NCI-H1930 (cell line): ENCODE measurements around the gene CLEC11A.

ENCODE experiments used
- DNase-seq, 2 experiments: peaks; one replicate each; lab custom pipeline; 2025; lab: John Stamatoyannopoulos, UW

Gene CLEC11A

DNA sequence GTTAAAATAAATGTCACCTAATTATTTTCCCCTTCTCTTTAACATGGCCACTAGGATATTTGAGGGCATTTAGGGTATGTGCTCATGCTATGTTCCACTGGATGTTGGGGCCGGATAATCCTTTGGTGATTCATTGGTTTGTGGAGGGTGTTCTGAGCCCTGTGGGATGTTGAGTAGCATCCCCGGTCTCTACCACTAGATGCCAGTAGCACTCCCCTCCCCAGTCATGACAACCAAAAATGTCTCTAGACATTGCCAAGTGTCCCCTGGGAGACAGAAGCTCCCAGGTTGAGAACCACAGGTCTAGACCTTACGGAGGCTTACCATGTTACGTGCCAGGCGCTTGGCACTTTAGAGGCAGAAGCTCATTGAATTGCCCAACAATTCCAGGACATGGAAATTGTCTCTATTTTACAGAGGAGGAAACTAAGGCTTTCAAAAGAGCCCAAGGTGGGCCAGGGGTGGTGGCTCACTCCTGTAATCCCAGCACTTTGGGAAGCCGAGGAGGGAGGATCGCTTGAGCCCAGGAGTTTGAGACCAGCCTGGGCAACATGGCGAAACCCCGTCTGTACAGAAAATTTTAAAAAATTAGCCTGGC, 17.6 kb upstream of the CLEC11A start:
- DNase-seq, result peak; percentile 36 to 58

DNA sequence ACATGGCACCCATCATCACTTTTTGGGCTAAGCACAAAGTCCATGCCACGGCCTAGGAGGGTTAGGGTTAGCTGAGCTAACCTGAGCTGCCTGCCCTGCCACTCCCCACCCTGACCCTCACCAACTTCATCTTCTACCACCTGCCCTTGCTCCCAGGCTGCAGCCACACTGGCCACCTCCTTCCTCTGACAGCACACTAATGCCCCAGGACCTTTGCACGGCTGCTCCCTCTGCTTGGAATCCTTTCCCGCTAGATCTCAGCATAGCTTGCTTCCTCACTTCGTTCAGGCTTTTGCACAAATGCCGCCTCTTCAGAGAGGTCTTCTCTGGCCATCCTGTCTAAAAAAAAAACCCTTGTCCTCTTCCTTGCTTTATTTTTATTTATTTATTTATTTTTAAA, 16.8 kb upstream of the CLEC11A start:
- no peak for DNase-seq

DNA sequence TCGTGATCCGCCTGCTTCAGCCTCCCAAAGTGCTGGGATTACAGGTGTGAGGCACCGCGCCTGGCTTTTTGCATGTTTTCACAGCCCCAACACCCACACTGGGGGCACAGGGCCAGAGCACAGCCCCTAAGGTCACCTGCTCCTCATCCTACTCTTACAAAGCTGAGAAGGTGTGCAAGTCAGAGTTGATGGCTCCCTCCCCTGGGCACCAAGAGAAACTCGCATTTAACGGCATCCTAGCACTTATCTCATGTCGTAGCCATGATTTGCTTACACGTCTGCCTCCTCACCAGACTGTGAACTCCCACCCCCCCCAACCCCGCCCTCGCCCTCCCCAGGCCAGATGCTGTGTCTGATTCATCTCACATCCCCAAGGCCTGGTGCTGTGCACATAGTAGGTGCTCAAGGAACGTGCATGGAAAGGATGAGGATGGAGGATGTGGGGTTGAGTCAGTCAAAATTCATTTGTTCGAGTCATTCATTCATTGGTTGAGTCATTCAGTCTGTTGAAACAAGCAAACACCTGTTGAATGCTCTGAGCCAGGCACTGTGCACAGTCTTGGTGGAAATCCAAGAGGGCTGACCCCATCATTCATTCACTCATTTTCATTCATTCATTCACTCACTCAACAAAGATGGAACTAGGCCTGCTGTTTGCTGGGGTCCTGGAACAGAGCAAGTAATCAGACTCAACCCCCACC, 14.8 kb upstream of the CLEC11A start:
- DNase-seq, result no peak

DNA sequence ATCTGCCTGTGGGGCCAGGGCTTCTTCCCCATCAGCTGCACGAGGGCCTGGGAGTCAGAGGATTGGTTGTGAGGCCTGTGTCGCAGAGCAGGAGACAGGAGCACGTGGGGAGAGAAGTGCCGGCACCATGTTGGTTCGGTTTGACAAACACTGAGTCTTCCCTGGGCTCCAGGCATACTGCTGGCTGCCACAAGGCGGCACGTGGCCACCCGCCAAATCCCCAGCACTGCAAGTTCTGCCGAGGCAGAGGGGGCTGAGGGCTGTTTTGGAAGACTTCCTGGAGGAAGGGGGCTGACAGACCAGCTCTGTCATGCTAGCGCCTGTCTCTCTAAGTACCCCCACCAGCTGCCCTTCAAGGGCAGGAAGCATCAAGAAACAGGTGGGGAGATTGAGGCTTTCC, 13.1 kb upstream of the CLEC11A start:
- DNase-seq, result no peak

DNA sequence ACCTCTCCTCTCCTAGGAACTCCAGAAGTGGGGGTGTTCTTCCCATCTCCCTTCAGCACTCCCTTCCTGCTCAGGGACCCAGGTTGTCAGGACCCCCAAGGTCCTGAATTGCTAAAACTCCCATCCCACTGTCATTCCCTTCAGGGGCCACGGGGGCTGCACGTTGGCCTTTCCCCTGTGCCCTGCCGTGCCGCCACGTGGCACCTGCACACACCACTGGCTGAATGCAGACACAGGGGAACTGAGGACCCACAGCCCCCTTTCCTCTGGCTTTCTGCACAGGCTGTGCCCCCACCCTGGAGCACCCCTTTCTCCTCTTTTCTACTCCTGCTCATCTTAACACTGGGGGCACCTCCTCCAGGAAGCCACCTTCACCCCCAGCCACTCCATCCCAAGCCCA, 12.6 kb upstream of the CLEC11A start:
- no peak for DNase-seq

DNA sequence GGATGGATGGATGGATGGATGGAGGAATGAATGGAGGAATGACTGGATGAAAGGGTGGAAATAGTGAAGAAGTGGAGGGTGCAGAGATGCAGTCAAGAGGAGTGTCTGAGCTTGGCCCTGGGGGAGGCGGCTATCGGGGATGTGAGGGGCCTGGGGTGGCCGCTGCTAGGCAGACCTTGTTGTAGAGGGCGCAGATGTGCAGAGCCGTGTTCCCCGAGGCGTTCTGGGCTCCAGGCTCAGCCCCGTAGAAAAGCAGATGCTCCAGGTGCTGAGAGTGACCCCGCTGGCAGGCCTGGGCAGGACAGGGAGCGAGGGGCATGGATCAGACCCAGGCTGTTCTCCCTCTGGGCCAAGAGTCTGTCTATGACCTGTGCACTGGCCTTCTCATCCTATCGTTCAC, 12.0 kb upstream of the CLEC11A start:
- no peak for DNase-seq

DNA sequence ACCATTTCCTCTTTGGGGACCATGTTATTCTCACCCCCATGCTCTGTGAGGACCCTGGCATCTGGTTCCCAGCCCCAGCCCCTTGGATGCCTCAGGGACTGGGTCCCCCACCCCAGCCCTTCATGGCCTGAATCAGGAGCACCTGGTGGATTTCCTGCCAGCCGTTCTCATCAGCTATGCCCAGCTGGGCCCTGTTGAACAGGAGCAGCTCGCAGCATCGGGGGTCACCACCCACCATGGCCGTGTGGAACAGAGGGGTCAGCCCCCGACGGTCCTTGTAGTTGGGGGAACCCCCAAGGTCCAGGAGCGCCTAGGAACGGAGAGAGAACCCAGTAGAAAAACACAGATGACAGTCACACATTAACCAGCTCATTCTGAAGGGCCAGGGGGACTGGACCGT, 11.4 kb upstream of the CLEC11A start:
- no peak for DNase-seq

DNA sequence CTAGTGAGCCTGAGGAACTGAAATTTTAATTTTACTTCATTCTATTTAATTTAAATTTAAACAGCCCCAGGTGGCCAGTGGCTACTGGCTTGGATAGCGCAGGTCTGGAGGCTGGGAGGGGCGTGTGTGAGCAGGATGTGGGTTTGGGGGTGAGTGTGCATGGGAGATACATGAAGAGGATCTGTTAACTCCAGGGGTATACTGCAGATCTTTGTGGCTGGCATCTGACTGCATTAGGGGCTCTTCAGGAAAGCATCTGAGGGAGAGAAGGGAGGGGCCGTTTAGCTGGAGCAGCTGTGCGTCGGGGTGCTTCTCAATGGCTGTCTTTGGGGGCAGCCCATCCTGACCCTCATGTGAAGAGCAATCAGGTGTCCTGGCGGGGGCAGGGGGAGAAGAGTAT, 10.3 kb upstream of the CLEC11A start:
- DNase-seq, result no peak

DNA sequence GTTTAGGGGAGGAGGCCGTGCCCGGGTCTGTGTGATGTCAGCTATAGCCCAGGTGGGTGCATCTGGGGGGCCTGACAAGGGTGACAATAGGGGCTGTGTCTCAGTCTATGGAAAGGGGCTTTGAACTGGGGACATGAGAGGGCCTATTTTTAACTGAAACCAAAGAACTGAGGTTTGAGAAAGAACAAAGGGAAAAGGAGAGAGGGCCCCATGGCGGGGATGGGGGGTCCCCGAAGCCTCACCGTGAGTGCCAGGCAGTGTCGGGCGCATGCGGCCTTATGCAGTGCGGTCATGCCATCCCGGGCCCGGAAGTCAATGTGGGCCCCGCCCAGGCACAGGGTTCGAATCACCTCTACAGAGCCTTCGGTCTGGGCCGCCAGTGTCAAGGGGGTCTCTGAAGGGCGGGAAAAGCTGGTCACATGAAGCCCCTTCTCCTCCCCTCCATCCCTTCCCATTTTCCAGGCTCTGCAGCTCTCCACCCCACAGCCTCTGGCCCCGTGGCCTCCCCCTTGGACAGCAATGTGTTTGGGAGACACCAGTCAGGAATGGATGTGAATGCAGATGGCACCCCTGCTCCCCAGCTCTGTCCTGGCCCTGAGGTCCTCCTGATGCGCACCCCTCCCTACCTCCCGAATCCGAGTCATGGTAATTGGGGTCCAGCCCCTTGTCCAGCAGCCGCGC, 9.5 kb upstream of the CLEC11A start:
- DNase-seq, result no peak

DNA sequence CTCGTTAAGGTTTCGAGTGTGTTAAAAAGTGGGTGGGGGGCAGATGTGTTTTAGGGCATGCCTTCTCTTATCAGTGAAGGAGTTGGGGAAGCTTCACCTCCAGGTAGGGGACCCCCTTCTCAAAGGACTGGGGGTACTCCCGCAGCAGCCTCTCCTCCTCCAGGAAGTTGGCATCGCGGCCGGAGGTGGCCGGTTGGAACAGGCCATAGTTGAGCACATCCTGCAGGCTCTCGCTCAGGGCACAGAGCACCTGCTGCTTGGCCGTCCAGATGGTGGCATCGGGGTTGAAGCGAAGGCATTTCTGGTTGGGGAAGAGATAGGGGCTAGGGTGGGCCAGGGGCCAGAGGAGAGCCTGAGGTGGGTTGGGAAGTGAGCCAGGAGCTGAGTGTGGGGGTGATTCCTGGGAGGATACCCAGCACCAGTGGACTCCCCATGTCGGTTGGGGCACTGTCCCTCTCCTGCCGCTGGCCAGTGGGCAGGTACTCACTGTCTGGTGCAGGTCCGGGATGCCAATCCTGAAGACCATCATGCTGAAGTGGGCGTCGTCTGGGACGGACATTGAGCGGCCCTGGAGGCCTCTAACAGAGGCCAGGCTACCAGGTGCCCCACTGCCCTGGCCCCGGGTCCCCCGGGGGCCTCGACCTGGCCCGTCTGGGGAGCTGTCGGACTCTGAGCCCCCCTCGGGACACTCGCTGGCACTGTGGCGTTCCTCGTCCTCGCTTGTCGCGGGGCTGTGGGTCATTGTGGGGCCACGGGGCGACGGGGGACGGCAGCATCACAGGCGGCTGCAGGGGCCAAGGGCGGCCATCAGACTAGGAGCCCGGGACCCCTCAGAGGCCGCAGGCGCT, 6.8 kb upstream of the CLEC11A start:
- no peak for DNase-seq

DNA sequence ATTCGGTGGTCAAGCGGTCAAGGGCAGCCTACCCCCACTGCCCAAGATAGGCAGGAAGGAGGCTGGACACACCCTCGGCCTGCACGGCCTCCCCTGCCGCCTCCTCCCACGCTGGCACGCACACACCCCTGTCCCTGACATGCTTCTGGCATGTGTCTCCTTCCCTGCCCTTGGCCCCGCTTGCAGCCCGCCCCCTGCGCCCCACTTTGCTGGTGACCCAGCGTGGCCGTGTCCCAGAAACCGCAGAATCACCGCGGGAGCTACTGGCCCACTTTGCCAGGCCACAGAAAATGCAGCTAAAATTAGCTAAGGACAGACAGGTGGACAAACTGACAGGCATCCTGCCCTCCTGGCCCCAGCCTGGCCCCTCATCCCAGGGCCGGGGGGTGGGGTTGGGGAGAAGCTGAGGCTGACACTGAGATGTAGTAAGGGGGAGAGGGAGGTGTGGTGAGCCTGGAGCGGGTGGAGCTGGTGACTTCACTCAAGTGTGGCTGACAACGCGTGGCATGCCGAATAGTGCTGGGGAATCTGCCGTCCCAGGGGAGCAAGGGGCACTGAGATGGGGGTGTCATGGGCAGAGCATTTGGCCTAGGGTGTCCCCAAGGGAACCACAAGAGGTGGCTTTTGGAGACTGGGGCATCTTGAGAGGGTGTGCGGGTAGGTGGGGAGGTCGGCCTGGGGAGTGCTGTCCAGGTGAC, 6.0 kb upstream of the CLEC11A start:
- DNase-seq, result no peak

DNA sequence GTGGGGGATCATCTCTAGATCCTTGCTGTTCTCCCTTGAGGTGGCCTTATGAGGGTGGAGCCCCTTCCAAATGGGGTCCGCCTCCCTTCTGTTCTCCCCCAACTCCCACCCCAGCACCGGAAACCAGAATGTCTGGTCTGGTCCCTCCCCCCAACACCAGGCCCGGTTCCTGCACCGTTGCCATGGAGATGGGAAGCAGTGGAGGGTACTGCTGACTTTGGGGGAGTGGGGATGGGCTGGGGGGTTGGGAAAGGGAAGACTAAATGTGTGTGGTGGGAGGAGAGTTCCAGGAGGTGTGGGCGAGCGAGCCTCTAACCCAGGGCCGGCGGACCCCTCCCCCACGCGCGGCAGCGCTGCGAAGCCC, 5.3 kb upstream of the CLEC11A start:
- no peak for DNase-seq

DNA sequence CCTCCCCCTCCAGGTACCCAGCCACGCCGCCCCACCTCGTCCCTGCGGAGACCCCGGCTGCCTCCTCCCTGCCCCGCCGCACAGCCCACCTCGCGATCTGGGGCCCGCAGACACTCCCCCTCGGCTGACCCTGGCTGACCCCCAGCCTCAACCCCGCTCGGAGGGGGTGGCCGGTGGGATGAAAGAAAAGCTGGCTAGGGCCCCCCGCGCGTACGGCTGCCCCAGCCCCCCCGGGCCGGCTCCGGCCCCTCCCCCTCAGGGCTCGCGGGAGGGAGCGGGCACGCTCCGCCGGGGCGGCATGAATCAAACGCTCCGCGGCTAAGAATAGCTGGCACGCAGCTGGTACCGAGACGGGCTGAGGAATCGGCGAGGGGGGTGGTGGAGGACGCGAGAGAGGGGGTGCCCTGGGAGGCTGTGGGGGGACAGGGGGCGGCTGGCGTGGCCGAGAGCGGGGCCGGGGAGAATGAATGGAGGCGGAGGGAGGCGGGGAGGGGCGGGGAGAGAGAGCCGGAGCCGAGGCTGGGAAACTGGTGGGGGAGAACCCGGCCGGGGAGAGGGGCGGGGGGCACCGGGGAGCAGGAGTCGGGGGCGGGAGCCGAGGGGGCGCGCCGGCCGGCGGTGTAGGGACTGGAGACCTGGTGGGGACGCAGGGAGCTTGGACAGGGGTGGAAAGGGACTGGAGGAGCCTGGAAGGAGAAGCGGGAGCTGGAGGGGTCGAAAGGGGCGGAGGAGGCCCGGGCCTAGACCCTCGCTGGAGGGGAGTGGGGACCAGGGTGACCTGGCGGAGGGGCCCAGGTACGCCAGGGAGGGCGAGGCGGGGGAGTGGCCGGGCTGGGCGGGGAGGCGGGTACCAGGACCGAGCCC, 4.7 kb upstream of the CLEC11A start:
- DNase-seq, result no peak

DNA sequence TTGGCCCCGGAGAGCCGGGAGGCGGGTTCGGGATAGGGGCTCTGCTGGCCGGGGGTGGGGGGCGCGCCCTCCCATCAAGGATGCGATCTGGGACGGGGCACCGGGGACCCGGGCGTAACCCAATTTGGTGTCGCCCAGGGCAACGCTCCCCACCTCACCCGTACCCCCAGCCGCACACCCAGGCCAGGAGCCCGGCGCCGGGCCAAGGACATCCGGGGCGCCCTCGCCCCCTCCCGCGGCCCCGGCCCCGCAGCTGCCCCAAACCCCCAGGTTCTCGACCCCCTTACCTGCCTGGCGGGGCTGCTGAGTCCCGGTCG, 4.1 kb upstream of the CLEC11A start:
- no peak for DNase-seq

DNA sequence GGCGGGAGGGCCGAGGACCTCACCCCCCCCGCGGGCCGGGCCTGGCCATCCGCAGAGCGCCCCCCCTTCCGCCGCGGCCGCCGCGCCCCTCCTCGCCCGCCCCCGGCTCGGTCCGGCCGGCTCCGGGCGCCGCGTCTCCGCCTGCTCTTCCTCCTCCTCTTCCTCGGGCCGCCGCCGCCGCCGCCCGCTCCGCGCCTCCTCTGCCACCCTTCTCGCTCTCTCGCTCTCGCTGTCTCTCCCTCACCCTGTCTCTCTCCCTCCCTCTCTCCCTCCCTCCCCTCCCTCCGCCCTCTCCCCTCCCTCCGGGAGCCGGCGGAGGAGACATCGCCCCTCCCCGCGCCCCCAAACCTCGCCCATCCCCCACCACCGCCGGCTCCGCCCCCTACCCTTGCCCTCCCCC, 3.6 kb upstream of the CLEC11A start, which contains the start of gene SHANK1:
TSS of gene SHANK1 (minus strand) at position 237 of the 400 bp plus-strand sequence. CDS start 2,883 bp downstream, outside the sequence.
- DNase-seq, result no peak

DNA sequence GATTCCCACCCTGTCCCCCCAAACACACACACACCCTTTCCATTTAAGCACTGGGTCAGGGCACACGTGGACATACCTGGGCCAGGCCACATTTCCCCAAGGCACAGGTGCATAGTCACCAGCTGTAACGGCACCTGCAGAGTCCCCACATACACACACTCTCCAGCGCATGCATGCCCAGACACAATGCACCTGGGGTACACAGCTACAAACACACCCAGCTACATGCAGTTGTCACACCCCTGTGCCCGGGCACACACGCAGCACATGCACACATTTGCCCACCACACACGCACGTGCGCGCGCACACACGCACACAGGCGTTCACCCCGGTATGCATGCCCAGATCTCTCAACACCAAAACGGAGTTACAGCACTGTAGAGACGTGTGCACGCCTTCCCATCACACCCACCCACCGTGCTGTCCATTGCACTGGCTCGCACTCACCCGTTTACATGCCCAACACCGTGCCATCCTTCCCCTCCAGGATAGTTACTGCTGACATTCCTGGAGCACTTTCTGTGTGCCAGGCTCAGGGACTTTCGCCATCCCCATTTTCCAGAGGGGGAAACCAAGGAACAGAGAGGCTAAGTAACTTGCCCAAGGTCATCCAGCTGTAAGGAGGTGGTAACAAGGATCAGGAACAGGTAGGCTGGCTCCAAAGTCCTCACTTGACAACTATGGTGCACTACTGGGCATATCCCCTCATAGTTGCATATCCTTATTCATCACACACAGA, 2.8 kb upstream of the CLEC11A start:
- no peak for DNase-seq

DNA sequence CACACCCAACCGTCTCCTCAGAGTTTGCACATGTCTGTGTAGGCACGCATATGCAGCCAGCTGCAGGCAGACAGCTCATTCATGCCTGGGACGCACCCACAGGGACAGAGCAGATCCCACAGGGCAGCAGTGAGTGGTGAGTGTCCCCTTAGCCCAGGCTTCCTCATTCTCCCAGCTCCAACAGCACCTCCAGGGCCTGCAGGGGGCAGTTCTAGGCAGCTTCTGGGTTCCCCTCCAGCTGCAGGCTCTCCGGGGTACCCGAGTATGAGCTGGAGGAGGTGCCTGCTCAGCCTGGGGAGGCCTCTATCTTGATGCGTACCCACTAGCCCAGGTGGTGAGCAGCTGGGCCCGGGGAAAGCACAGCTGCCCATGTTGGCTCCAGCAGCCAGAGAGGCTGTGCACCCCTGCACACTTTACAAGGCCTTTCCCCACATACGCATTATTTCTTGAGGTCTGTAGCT, 2.2 kb upstream of the CLEC11A start:
- DNase-seq, result peak in 1 of 2 experiments; percentile 35

DNA sequence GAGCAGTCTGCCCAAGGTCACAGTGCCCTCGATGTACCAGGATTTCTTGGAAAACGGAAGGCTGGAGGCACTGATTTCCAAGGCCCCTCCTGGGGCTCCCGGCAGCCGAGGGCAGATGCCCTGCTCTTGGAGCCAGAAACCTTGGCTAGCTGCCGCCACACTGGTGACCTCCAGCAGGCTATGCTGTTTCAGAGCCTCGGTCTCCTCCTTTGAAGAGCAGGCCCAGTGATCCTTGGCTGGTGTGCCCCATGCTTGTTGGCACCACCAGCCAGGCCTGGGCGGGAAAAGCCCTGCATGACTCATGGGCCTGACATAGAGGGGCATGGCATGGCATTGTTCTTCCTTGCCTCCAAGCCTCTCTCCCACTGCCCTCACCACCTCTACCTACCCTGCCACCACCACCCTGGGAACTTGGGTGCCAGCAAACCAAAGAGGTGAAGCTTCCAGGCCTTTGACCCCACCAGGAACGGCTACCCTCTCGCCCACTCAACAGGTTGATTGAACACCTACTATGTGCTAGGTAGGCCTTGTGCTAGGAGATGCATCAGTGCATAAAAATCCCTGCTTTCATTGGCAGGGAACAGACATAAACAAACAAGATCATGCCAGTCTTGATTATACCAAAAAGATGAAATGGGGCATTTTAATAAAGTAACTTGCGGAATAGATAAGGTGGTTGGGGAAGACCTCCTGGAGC, 1.6 kb upstream of the CLEC11A start:
- no peak for DNase-seq

DNA sequence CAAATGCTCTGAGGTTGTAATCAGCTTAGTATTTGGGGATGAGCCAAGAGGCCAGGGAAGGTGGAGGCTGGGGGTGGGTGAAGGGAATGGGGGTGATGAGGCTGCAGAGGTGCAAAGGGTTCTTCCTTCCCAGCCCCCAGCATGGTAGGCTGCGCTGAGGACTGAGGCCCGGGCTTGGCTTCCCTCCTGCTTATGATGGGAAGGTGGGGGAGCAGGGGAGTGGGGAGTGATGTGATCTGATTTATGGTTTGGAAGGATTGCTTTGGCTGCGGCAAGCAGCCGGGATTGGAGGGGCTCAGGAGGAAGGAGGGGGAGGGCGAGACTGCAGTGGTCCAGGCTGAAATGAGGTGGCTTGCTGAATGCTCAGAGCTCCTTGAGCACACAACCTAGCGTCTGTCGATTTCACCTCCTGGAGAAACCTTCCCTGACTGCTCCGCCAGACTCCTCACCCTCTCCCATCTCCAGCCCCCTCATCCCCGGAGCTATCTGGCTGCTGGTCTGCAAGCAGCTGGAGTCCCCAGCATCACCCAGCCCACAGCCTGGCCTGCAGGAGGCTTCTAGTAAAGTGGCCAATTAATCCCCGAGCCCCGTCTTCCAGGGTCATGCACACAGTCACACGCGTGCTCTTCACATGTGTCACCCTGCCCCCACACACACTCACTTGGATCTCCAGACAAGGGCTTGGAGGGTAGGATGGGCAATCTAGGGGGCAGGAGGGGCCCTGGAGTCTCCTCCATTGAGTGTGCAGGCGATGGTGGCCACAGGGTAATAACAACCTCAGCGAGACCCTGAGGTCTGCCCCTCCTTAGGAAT, 757 bp upstream of the CLEC11A start:
- no peak for DNase-seq
